GM12873 (cell line): ENCODE results near the gene NDN.

Experiments
- CTCF ChIP-seq: IDR thresholded peaks from 2 replicates; pipeline ENCODE4 v1.5.1; 2012; ENCODE audit warnings: low read depth, mild to moderate bottlenecking, moderate library complexity, low read length, control low read depth; ENCODE audit not compliant: insufficient read depth; ENCODE audit errors: missing control alignments

NDN gene

DNA sequence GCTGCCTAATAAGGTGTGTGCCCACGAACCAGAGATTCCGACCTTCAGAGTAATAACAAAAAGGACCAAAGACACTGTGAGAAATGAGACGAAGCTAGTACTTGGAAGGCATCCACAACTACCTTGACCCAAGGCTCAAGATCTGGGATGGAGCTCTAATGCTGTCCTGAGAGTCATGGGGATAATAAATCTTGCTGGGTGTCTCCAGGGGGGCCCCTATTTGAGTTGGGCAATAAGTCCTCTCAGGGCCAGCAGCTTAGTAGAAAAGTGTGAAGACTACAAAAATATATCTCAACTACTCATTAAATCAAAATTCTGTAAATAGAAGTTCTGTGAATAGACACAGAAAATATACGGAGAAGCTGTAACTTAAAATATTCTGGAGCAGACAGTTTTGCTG lies 2.9 kb upstream of the NDN start:
- TF ChIP-seq CTCF = no peak

DNA sequence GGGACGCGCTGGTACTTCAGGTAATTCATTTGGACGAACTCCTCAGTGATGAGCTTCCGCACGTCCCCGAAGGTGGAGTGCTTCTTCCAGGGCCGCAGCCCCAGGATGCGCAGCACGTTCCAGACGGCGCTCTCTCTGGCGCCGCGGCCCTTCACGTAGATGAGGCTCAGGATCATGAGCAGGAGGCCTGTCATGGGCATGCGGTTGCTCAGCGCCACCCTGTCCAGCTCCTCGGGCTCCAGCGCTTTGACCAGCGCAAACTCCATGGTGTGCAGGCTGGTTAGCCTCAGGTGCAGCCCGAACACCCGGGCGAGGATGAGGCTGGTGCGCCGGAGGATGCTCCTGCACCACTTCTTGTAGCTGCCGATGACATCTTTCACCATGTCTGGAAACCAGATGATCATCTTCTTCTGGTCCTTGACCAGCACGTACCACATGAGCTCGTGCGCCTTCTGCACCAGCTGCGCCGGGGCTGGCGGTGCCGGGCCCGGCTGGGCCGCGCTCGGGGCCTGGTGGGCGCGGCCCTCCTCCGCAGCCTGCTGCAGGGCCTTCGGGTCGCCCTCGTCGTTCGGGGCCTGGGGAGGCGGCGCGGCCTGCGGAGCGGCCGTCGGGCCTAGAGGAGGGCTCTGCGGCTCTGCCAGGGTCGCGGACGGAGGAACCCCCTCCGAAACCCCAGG lies 501 bp downstream of the NDN start:
- TF ChIP-seq CTCF = no peak

- no peak for TF ChIP-seq CTCF
Measured at GRCh38 chr15:23671481-23671880, 15.6 kb downstream of the NDN start.

DNA sequence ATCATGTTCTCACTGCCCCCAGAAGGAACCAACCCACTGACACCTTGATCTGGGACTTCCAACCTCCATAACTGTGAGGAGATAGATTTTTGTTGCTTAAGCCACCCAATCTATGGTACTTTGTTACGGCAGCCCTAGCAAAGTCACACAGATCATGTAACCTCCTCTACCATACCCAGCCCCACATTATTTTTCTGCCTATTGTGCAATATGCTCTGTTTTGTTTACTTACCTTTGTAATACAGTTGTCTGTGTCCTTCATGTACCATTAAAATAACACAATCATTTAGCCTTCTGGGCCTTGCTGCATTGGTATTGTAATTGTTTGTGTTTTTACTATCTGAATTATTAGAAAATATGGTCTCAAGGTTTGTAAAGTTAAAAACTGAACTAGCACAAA lies 16.1 kb downstream of the NDN start:
- TF ChIP-seq CTCF = no peak

GRCh38 chr15:23663232-23663631 lies 23.9 kb downstream of the NDN start:
- no peak for TF ChIP-seq CTCF

- peak; percentile 46 for TF ChIP-seq CTCF
Measured at GRCh38 chr15:23648920-23649515, 38.1 kb downstream of the NDN start.

DNA sequence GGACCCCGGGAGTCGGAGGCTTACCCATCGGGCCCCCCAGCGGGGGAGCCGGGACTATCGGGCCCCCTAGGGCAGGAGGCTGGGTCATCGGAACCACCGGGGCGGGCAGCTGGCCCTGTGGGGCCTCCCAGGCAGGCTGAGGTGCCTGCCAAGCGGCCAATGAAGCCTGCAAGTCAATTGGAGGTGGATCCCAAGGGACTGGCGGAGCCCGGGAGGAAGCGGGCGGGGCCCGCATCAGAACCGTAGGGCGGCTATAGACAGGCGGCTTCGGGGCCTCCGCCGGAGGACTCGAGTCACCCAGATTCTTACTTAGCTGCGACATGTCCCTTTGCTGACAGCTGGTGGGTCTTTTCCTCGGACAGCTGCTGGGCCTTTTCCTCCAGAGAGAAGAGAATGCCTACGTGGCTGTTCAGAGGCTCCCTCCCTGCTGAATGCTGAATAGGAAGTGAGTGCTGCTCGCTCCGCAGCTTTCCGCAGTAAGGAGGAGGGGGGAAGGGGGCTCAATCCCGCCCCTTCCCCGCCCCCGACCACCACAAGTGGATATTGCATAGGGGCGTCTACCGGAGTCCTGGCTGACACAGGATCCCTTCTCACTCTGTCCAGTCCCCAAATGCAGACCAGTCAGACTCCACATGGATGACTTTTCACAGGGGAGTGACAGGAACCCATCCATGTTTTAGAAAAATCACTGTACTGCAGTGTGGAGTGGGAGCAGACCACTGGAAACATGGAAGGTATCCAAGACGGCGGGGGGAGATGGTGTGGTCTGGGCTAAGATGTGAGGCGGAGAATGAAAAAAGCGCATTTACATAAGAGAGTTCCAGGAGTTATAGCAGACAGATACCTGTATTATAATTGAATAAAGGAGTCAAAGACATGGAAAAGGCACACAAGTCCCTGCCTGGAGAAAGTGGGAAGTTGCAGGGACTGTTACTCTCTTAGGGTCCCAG lies 39.4 kb downstream of the NDN start, which contains the start of gene MAGEL2:
Gene MAGEL2 (minus strand): TSS at position 447 of the 950 bp plus-strand sequence. CDS start 125 bp downstream, at position 322.
- no peak for TF ChIP-seq CTCF
